Measurements from ENCODE around the gene OTOF. TPM values are rescaled to one million over a fixed set of nuclear protein-coding genes. Genes with fewer than 3 reads are reported as not detected.

The OTOF gene
- total RNA-seq, 1 experiment from 2014 or later, result not detected

DNA sequence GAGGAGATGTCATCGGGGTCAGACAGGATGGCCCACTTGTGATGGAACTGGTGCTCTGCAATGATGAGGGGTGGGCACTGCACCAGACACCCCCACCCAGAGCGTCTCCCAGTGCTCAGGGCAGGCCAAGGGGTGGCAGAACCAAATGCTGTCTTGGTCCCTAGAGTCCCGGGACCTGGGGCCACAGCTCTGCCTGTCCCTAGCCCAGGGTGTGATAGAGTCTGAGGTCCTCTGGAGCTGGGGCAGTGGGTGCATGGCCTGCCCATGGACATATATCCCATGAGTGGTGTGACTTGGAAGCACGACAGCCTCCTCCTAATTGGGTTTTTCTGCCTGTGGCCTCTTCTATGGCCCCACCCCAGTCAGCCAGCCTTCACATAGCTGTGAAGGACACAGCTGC, 6.7 kb upstream of the OTOF start:
- CTCF ChIA-PET, result no interaction called here
- DNase-seq (ENCODE audit: low spot score), result no peak

DNA sequence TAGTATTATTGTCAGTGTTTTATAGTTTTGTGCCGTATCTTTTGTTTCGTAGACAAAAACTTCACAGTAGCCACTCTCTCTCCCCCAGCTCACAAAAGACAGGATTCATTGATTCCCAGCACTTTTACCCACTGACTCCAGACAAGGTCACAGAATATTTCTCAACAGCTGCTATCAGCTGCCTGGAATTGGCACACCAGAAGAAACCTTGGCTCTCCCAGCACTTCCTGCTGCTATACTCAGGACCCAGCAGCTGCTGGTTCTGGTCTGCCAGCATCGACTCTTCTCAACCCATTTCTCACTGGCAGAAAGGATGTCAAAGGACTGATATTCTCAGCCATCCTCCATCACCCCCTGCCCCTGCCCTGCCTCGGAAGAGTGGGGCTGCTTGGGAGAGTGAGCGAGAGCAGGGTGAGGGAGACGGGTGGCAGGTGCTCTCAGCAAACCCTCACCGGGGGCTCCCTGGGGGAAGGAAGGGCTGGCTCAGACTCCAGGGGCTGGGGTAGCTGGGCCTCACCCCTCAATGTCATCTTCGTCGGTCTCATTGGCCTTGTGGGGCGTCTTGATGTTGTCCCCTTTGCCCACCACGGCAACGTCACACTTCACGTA, 6.1 kb upstream of the OTOF start:
- H3K27ac ChIP-seq (ENCODE audit: low read depth, low read length, poor library complexity, severe bottlenecking), result no peak overlapping the region
- no peaks in the 10 kb centered on the region for H3K9me3 ChIP-seq (ENCODE audit: low read depth, low read length, poor library complexity, severe bottlenecking)
- H3K4me1 ChIP-seq (ENCODE audit: insufficient read depth, low read length, poor library complexity, severe bottlenecking), result no peaks in the 10 kb centered on the region
- no peak for TF ChIP-seq CTCF (conservative IDR thresholded peaks at IDR 0.05; ENCODE audit: low read depth, low read length)
- TF ChIP-seq EZH2 (IDR thresholded peaks at IDR 0.05; ENCODE audit: borderline replicate concordance, low read depth, low read length, poor library complexity, severe bottlenecking), result no peak
- no peaks in the 10 kb centered on the region for H3K27me3 ChIP-seq (replicated peaks; ENCODE audit: insufficient read depth, low read depth, low read length, poor library complexity)
- DNase-seq (ENCODE audit: low spot score), result no peak
- CTCF ChIA-PET, result no interaction called here
- H3K4me3 ChIP-seq (ENCODE audit: low read depth, low read length, poor library complexity, severe bottlenecking), result no peak overlapping the region
- POLR2A ChIA-PET (ENCODE audit: low non-redundant PET), result no interaction called here
- H3K36me3 ChIP-seq (ENCODE audit: insufficient read depth, low read length, poor library complexity, severe bottlenecking), result no peaks in the 10 kb centered on the region
- no TSS peak for BruUV-seq (replicated peaks)
- intact Hi-C loops (cut with micrococcal nuclease; ENCODE audit: unreplicated experiment), result no loop called here

More for the DNA sequence above, 6.7 kb upstream of the OTOF start:
- BruUV-seq (replicated peaks), result no TSS peak
- H3K9me3 ChIP-seq (ENCODE audit: low read depth, low read length, poor library complexity, severe bottlenecking), result no peaks in the 10 kb centered on the region
- H3K36me3 ChIP-seq (ENCODE audit: insufficient read depth, low read length, poor library complexity, severe bottlenecking), result no peaks in the 10 kb centered on the region
- H3K4me3 ChIP-seq (ENCODE audit: low read depth, low read length, poor library complexity, severe bottlenecking), result no peak overlapping the region
- intact Hi-C loops (cut with micrococcal nuclease; ENCODE audit: unreplicated experiment), result no loop called here
- no peaks in the 10 kb centered on the region for H3K27me3 ChIP-seq (replicated peaks; ENCODE audit: insufficient read depth, low read depth, low read length, poor library complexity)
- H3K4me1 ChIP-seq (ENCODE audit: insufficient read depth, low read length, poor library complexity, severe bottlenecking), result no peaks in the 10 kb centered on the region
- POLR2A ChIA-PET (ENCODE audit: low non-redundant PET), result no interaction called here
- TF ChIP-seq CTCF (conservative IDR thresholded peaks at IDR 0.05; ENCODE audit: low read depth, low read length) (no peak), EZH2 (IDR thresholded peaks at IDR 0.05; ENCODE audit: borderline replicate concordance, low read depth, low read length, poor library complexity, severe bottlenecking) (no peak)
- H3K27ac ChIP-seq (ENCODE audit: low read depth, low read length, poor library complexity, severe bottlenecking), result no peak overlapping the region

DNA sequence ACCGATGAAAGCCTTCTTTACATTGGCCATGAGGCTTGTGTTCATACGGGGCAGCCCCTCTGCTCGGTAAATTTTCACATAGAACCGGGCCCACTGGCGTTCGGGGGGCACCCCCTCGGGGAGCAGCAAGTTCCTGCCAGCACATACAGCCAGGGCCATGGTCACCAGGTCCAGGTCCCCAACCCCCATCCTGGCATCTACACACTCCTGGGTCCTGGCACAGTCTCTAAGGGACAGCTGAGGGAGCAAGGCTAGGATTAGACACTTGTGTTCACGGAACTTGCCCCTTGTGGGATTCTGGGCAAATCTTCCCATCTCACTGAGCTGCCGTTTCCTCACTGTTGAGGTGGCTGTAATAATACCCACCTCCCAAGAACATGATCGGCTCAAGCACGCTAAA, 5.6 kb upstream of the OTOF start:
- CTCF ChIA-PET, result no interaction called here

More for the DNA sequence above, 5.6 kb upstream of the OTOF start:
- H3K36me3 ChIP-seq (ENCODE audit: insufficient read depth, low read length, poor library complexity, severe bottlenecking), result no peaks in the 10 kb centered on the region
- H3K27ac ChIP-seq (ENCODE audit: low read depth, low read length, poor library complexity, severe bottlenecking), result no peak overlapping the region
- POLR2A ChIA-PET (ENCODE audit: low non-redundant PET), result no interaction called here
- BruUV-seq (replicated peaks), result no TSS peak
- TF ChIP-seq CTCF (conservative IDR thresholded peaks at IDR 0.05; ENCODE audit: low read depth, low read length) (no peak), EZH2 (IDR thresholded peaks at IDR 0.05; ENCODE audit: borderline replicate concordance, low read depth, low read length, poor library complexity, severe bottlenecking) (no peak)
- H3K9me3 ChIP-seq (ENCODE audit: low read depth, low read length, poor library complexity, severe bottlenecking), result no peaks in the 10 kb centered on the region
- DNase-seq (ENCODE audit: low spot score), result no peak
- H3K27me3 ChIP-seq (replicated peaks; ENCODE audit: insufficient read depth, low read depth, low read length, poor library complexity), result no peaks in the 10 kb centered on the region
- intact Hi-C loops (cut with micrococcal nuclease; ENCODE audit: unreplicated experiment), result no loop called here
- H3K4me1 ChIP-seq (ENCODE audit: insufficient read depth, low read length, poor library complexity, severe bottlenecking), result no peaks in the 10 kb centered on the region
- H3K4me3 ChIP-seq (ENCODE audit: low read depth, low read length, poor library complexity, severe bottlenecking), result no peak overlapping the region

Data from A673 (cell line).